Stimulated activated naive CD8-positive, alpha-beta T cell treated with anti-CD3 and anti-CD28 coated beads, Interleukin-15, amount 100 ng/mL, for 72 hours (primary cell): ENCODE data around the gene RAB29.

Source experiments
- ATAC-seq: fragments of 150-1000 bp; cut with Tn5 transposase; 2 replicates; pipeline ENCODE4 v1.10.0; 2021; ENCODE audit warnings: mild to moderate bottlenecking, moderate library complexity
- DNase-seq, 2 donors: peaks; one replicate each; pipeline ENCODE4 v3.0.0; 2021 to 2022
- H3K27ac Mint-ChIP-seq, 2 donors: one replicate each; pipeline ENCODE4 v1.8.0; 2022; ENCODE audit warnings: mild to moderate bottlenecking in 2 of 2, mixed read lengths in 2 of 2, moderate library complexity in 2 of 2
- H3K27me3 Mint-ChIP-seq: one replicate; pipeline ENCODE4 v1.8.0; 2022; ENCODE audit warnings: mixed read lengths
- H3K4me1 Mint-ChIP-seq: one replicate; pipeline ENCODE4 v1.8.0; 2022; ENCODE audit warnings: mild to moderate bottlenecking, mixed read lengths
- H3K4me3 Mint-ChIP-seq, 2 donors: one replicate each; pipeline ENCODE4 v1.8.0; 2022; ENCODE audit warnings: mild to moderate bottlenecking in 2 of 2, mixed read lengths in 2 of 2, moderate library complexity in 1 of 2
- H3K9me3 Mint-ChIP-seq, 2 donors: one replicate each; pipeline ENCODE4 v1.8.0; 2022; ENCODE audit warnings: mixed read lengths in 2 of 2

The RAB29 gene

GRCh38 chr1:205803986-205804385, 28.7 kb upstream of the RAB29 start:
- peaks cover 65% of the 10 kb centered on the region for H3K4me1 Mint-ChIP-seq
- H3K27ac Mint-ChIP-seq, result peak overlapping the region; percentile 31 to 95
- no peak overlapping the region for H3K4me3 Mint-ChIP-seq
- no peaks in the 10 kb centered on the region for H3K9me3 Mint-ChIP-seq
- no peak for DNase-seq
- H3K27me3 Mint-ChIP-seq, result no peaks in the 10 kb centered on the region
- ATAC-seq, result no peak

GRCh38 chr1:205802060-205802459, 26.8 kb upstream of the RAB29 start:
- no peak for DNase-seq
- no peaks in the 10 kb centered on the region for H3K9me3 Mint-ChIP-seq
- H3K4me3 Mint-ChIP-seq, result no peak overlapping the region
- H3K4me1 Mint-ChIP-seq, result peaks cover 45% of the 10 kb centered on the region
- no peaks in the 10 kb centered on the region for H3K27me3 Mint-ChIP-seq
- no peak for ATAC-seq
- peak overlapping the region in 1 of 2 donors; percentile 12 for H3K27ac Mint-ChIP-seq

GRCh38 chr1:205800981-205801703, 25.9 kb upstream of the RAB29 start:
- no peak for ATAC-seq
- H3K27ac Mint-ChIP-seq, result peak overlapping the region; percentile 63 to 74

DNA sequence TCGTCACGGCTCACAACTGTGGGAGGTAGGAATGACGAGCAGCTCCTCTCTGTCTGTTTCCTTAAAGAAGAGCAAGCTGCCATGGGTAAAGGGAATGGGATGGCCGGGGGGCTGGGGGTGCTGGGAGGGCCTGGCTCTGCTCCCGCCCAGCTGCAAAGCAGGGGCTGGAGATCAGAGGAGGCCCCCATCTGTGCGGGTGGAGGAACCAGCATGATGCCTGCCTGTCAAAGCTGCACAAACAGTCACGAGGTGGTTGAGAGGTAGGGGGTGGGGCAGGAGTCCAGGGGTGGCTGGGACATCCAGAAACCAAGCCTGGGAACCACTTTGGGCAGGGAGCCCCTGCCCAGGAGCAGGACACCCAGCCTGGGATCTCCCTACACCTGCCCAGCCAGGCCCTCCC, 25.1 kb upstream of the RAB29 start:
- no peak overlapping the region for H3K4me3 Mint-ChIP-seq
- no peaks in the 10 kb centered on the region for H3K9me3 Mint-ChIP-seq
- no peaks in the 10 kb centered on the region for H3K27me3 Mint-ChIP-seq
- H3K4me1 Mint-ChIP-seq, result peaks cover 29% of the 10 kb centered on the region
- no peak for ATAC-seq
- peak overlapping the region in 1 of 2 donors; percentile 70 for H3K27ac Mint-ChIP-seq
- DNase-seq, result no peak

More at GRCh38 chr1:205800981-205801703, 25.9 kb upstream of the RAB29 start:
- DNase-seq, result no peak
- H3K4me3 Mint-ChIP-seq, result no peak overlapping the region
- H3K27me3 Mint-ChIP-seq, result no peaks in the 10 kb centered on the region
- H3K9me3 Mint-ChIP-seq, result no peaks in the 10 kb centered on the region
- H3K4me1 Mint-ChIP-seq, result peaks cover 36% of the 10 kb centered on the region

- peaks cover 11% of the 10 kb centered on the region for H3K4me1 Mint-ChIP-seq
- no peaks in the 10 kb centered on the region for H3K9me3 Mint-ChIP-seq
- H3K27ac Mint-ChIP-seq, result peak overlapping the region; percentile 36 to 37
- no peak for ATAC-seq
- H3K27me3 Mint-ChIP-seq, result no peaks in the 10 kb centered on the region
- no peak overlapping the region for H3K4me3 Mint-ChIP-seq
- DNase-seq, result no peak
Measured at GRCh38 chr1:205798577-205798976, 23.3 kb upstream of the RAB29 start.

DNA sequence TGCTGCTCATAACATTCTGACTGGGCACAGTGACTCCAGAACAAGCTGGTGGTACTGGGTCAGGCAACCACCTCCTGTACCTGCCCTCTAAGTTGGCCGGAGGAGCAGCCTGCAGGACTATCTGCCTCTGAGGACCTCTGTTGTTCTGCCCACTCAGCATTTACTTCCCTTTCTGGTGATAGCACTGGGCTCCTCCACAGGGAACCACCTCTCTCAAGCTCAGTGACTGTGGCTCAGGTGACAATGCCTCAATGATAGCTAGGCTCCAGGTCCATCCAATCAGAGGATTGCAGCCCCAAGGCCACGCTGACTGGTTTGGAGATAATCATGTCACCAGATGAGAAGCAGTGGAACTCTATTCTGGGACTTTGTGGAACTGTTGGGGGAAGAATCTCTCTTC, 21.9 kb upstream of the RAB29 start:
- Mint-ChIP-seq H3K27ac (peak overlapping the region in 1 of 2 donors; percentile 35), H3K27me3 (no peaks in the 10 kb centered on the region), H3K4me1 (peaks cover 9% of the 10 kb centered on the region), H3K9me3 (no peaks in the 10 kb centered on the region), H3K4me3 (no peak overlapping the region)
- DNase-seq (no peak), ATAC-seq (no peak)

GRCh38 chr1:205794011-205794730, 18.9 kb upstream of the RAB29 start:
- H3K27me3 Mint-ChIP-seq, result no peaks in the 10 kb centered on the region
- no peak for DNase-seq
- no peak overlapping the region for H3K4me3 Mint-ChIP-seq
- H3K4me1 Mint-ChIP-seq, result no peaks in the 10 kb centered on the region
- no peak for ATAC-seq
- H3K27ac Mint-ChIP-seq, result no peak overlapping the region
- no peaks in the 10 kb centered on the region for H3K9me3 Mint-ChIP-seq

GRCh38 chr1:205792961-205793673, 17.8 kb upstream of the RAB29 start:
- Mint-ChIP-seq H3K4me3 (no peak overlapping the region), H3K27ac (peak overlapping the region; percentile 86 to 93), H3K9me3 (no peaks in the 10 kb centered on the region), H3K27me3 (no peaks in the 10 kb centered on the region), H3K4me1 (no peaks in the 10 kb centered on the region)
- no peak for DNase-seq
- no peak for ATAC-seq

DNA sequence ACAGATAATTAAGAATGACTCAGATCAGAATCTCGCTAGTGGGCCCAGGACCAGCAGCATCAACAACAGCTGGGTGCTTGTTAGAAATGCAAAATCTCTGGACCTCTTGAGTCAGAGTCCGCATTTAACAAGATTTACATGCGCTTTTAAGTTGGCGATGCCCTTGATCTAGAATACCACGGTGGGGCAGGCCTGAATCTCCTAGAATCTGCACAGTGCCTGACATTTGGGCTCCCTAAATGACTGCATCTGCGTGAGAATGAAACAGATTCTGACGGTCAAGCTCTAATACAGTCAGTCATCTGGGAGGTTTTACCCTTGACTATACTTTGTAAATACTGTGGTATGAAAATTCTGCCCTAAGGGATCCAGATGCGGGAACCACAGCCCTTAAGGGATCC, 17.2 kb upstream of the RAB29 start:
- DNase-seq, result no peak
- no peak for ATAC-seq
- H3K27ac Mint-ChIP-seq, result no peak overlapping the region
- no peaks in the 10 kb centered on the region for H3K27me3 Mint-ChIP-seq
- no peaks in the 10 kb centered on the region for H3K9me3 Mint-ChIP-seq
- H3K4me1 Mint-ChIP-seq, result no peaks in the 10 kb centered on the region
- no peak overlapping the region for H3K4me3 Mint-ChIP-seq

DNA sequence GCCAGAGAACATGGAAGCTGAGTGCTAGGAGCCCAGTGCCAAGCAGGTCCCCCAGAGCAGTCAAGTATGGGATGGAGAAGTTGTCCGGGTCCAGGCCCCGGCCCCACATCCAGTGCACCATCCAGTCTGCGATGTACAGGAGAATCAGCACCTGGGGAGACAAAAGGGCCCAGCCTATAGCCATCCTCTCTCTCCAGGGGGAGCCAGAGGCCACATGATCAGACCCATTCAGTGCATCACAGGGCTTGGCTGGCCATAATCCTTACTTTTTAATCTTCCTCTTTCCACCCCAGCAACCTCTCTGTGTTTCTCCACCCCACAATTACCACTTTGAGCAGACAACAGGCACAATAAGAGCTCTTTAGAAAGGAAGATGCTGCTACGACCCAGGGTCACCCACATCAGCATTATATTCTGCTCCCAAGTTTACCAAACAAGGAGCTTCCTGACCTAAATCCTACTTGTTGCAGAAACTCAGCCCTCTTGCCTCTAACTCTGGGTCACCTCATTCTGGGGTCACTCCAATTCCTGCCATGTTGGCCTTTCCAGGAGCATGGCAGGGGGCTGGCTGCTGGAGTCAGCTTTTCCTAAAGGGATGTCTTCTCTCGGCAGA, 16.4 kb upstream of the RAB29 start:
- no peaks in the 10 kb centered on the region for H3K4me1 Mint-ChIP-seq
- ATAC-seq (peak; percentile 98), DNase-seq (peak; percentile 42 to 61)
- H3K9me3 Mint-ChIP-seq, result no peaks in the 10 kb centered on the region
- H3K4me3 Mint-ChIP-seq, result no peak overlapping the region
- H3K27me3 Mint-ChIP-seq, result no peaks in the 10 kb centered on the region
- H3K27ac Mint-ChIP-seq, result no peak overlapping the region

DNA sequence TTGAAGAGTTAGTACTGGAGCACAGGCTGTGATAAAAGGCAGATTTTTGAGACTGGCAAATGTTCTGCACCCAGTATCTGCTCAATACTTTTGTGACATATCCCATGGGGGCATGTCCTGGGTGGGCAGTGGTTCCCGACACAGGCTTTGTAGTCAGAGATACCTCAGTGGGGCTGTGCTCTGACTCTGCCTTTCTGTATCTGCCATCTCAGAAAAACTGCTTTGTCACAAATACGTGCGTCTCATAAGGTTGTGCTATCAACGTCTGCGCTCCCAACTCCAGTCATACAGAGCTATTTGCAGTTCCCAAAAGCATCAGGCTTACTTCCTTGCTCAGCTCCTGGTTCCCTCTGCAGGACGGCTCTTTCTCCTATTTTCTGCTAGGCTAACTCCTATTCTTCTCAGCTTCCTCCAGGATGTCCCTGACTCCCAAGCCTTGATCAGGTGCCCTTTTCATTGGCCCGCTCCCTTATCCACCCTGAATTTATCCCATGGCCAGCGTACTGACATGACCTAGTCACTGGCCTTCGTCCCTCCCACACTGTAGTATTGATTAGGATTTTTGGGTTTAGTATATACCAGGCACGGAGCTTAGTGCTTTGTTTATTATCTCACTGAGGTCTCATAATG, 12.1 kb upstream of the RAB29 start:
- Mint-ChIP-seq H3K27ac (no peak overlapping the region), H3K4me1 (peaks cover 8% of the 10 kb centered on the region), H3K9me3 (no peaks in the 10 kb centered on the region), H3K4me3 (no peak overlapping the region), H3K27me3 (no peaks in the 10 kb centered on the region)
- DNase-seq, result no peak
- no peak for ATAC-seq

GRCh38 chr1:205786601-205787000, 11.3 kb upstream of the RAB29 start:
- H3K4me1 Mint-ChIP-seq, result peaks cover 8% of the 10 kb centered on the region
- H3K27ac Mint-ChIP-seq, result no peak overlapping the region
- no peak for ATAC-seq
- no peak for DNase-seq
- no peaks in the 10 kb centered on the region for H3K27me3 Mint-ChIP-seq
- no peak overlapping the region for H3K4me3 Mint-ChIP-seq
- no peaks in the 10 kb centered on the region for H3K9me3 Mint-ChIP-seq

- no peak overlapping the region for H3K4me3 Mint-ChIP-seq
- no peak for ATAC-seq
- no peak overlapping the region for H3K27ac Mint-ChIP-seq
- no peak for DNase-seq
- H3K27me3 Mint-ChIP-seq, result no peaks in the 10 kb centered on the region
- H3K4me1 Mint-ChIP-seq, result peaks cover 8% of the 10 kb centered on the region
- no peaks in the 10 kb centered on the region for H3K9me3 Mint-ChIP-seq
Measured at GRCh38 chr1:205785446-205785845, 10.2 kb upstream of the RAB29 start.

DNA sequence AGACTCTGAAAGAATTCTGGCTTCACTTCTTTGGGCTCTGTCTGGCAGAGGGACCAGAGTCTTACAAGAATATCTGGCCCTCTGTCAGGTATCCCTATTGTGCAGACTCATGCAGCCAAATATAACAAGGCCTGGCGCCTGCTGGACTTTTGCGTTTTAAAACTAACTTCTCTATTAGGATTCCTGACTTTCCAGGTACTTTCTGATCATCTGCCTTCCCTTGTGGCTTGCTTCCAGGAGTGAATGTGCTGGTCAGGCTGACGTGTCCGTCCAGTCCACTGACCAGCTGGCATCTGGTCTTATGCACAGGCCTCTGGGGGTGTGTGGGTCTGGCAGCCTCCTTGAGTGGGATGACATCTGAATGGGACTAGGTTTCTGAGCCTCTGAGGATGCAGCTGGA, 8.6 kb upstream of the RAB29 start:
- H3K4me1 Mint-ChIP-seq, result peaks cover 8% of the 10 kb centered on the region
- H3K9me3 Mint-ChIP-seq, result no peaks in the 10 kb centered on the region
- H3K27me3 Mint-ChIP-seq, result no peaks in the 10 kb centered on the region
- no peak overlapping the region for H3K27ac Mint-ChIP-seq
- no peak overlapping the region for H3K4me3 Mint-ChIP-seq
- DNase-seq, result no peak
- ATAC-seq, result no peak

GRCh38 chr1:205783433-205783795, 8.1 kb upstream of the RAB29 start:
- ATAC-seq (no peak), DNase-seq (no peak)
- Mint-ChIP-seq H3K27ac (no peak overlapping the region), H3K4me3 (no peak overlapping the region), H3K9me3 (no peaks in the 10 kb centered on the region), H3K4me1 (peaks cover 8% of the 10 kb centered on the region), H3K27me3 (no peaks in the 10 kb centered on the region)
